Mucosa of descending colon (tissue), 3 donors: ENCODE data around the gene CGB3. TPM values are rescaled to one million over a fixed set of nuclear protein-coding genes. Genes with fewer than 3 reads are reported as not detected.
A peak's percentile ranks its signal among the peaks of the same experiment; 100 is the strongest.

ENCODE experiments used
- ATAC-seq: fragments of 200-7000 bp; cut with Tn5 transposase; one replicate; pipeline ENCODE4 v1.9.1; 2020; ENCODE audit warnings: mild to moderate bottlenecking, moderate library complexity
- DNase-seq, 3 donors: peaks; one replicate each; pipeline ENCODE4 v3.0.0-alpha.2; 2020
- H3K36me3 ChIP-seq: fragments of 200-600 bp; one replicate; pipeline ENCODE4 v1.8.0; 2021; ENCODE audit warnings: low read depth, mild to moderate bottlenecking
- H3K4me1 ChIP-seq: fragments of 200-600 bp; one replicate; pipeline ENCODE4 v1.8.0; 2021; ENCODE audit warnings: low read depth, mild to moderate bottlenecking
- H3K4me3 ChIP-seq: fragments of 200-600 bp; one replicate; pipeline ENCODE4 v1.8.0; 2021; ENCODE audit warnings: mild to moderate bottlenecking
- H3K9me3 ChIP-seq: fragments of 200-600 bp; one replicate; pipeline ENCODE4 v1.8.0; 2021; ENCODE audit warnings: mild to moderate bottlenecking
- intact Hi-C, 2 donors: fragments of 100-400 bp; cut with DNase I in 1 of 2; cut with micrococcal nuclease in 1 of 2; formaldehyde crosslinking; loops; one replicate each; pipeline versions ENCODE4 v1.11.0 to v1.11.1; 2022; cut with DNase I, micrococcal nuclease
- total RNA-seq, 3 donors: library from RNA; stranded (reverse); fragmentation: NEBNext Ultra II Directional in 2 of 3; extraction: Animal tissue kit (Norgen Biotek cat#: 25700) in 2 of 3; gene quantifications; one replicate each; pipeline versions ENCODE4 v1.2.1 to v1.2.4, GENCODE V29; 2021 to 2023
- TF ChIP-seq, protein P1 (sequence below): fragments of 200-600 bp; IDR thresholded peaks from one replicate; pipeline ENCODE4 v1.8.0; 2022; ENCODE audit warnings: antibody characterized with exemption, mild to moderate bottlenecking
- donor health status: DM: no; HTN: no; CAD: no; lungs with moderate emphysema.
- donor health status: DM: no; HTN: no; CAD: no.
- donor health status: DM: no; HTN: yes; CAD: no.

The CGB3 gene
- total RNA-seq, 3 donors from 2014 or later: not detected

DNA sequence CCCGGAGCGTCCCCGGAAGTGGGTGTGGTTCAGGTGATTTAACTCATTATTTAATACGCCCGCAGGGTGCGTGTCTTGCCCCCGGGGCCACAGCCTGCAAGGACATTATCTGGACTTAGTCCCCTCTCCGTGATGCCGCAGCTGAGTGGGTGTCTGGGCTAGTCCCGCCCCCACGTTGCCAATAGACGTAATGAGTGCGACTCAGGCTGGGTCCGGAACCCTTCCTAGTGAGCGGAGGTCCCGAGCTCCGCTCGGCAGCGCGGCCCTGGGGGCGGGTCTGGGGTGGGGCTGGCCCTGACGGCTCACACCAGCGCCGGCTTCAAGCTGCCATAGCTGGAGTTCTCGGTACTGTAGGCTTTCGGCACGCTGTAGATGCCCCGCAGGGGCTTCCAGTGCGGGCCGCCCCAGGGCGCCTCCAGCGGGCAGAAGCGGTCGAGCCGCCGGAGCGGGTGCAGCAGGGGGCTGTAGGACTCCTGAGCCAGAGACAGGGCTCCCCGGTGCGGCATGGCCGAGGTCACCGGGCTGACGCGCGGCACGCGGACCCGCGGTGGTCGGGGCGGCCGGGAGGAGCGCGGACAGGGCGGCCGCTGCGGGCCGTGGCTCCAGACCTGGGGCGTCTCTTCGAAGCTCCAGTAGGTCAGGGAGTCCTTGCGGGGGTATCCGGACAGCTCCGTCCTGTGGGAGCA lies 6.3 kb downstream of the CGB3 start:
- Histone ChIP-seq H3K4me3 (no peak overlapping the region), H3K9me3 (no peaks in the 10 kb centered on the region), H3K36me3 (no peaks in the 10 kb centered on the region), H3K4me1 (peaks cover 12% of the 10 kb centered on the region)
- intact Hi-C loops: no loop called here
- peak; percentile 72 for ATAC-seq
- DNase-seq: peak; percentile 49 to 70 (median 69)
- TF ChIP-seq, protein P1, sequence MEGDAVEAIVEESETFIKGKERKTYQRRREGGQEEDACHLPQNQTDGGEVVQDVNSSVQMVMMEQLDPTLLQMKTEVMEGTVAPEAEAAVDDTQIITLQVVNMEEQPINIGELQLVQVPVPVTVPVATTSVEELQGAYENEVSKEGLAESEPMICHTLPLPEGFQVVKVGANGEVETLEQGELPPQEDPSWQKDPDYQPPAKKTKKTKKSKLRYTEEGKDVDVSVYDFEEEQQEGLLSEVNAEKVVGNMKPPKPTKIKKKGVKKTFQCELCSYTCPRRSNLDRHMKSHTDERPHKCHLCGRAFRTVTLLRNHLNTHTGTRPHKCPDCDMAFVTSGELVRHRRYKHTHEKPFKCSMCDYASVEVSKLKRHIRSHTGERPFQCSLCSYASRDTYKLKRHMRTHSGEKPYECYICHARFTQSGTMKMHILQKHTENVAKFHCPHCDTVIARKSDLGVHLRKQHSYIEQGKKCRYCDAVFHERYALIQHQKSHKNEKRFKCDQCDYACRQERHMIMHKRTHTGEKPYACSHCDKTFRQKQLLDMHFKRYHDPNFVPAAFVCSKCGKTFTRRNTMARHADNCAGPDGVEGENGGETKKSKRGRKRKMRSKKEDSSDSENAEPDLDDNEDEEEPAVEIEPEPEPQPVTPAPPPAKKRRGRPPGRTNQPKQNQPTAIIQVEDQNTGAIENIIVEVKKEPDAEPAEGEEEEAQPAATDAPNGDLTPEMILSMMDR: peak; percentile 33

DNA sequence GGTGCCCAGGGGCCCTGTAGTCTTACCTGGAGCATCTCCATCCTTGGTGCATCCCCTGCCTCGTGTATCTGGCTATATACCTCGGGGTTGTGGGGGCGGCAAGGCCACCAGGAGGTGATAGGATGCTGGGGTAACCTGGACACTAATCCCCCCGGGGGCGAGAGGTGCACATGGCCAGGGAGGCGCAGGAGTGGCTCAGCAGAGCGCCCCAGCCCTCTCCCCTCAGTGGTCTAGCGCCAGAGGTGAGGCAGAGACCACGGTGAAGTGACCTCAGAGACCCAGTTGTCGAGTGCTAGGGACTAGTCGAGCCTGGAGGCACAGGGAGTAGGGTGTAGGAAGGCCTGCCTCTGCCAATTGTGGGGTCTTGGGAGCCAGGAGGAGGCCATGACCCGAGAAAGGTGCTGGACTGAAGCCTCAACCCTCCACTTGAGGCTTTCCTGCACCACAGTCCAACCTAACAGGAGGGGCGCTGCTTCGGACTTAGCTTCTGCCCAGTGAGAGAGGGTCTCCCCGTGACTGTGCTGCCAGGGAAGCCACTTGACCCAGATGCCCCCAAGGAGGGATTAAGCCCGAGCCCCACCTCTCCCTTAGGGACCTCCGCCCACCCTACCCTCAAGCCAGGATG lies 7.0 kb downstream of the CGB3 start, which contains the start of gene LHB:
LHB (minus strand) TSS at position 51 of the 625 bp plus-strand sequence; CDS start at position 41, 10 bp downstream.
- H3K9me3 ChIP-seq: no peaks in the 10 kb centered on the region
- TF ChIP-seq, protein P1: no peak
- ATAC-seq: no peak
- DNase-seq: no peak
- intact Hi-C loops: no loop called here
- no peaks in the 10 kb centered on the region for H3K36me3 ChIP-seq
- no peak within 1 kb of the TSS for H3K4me3 ChIP-seq
- H3K4me1 ChIP-seq: peaks cover 12% of the 10 kb centered on the region

DNA sequence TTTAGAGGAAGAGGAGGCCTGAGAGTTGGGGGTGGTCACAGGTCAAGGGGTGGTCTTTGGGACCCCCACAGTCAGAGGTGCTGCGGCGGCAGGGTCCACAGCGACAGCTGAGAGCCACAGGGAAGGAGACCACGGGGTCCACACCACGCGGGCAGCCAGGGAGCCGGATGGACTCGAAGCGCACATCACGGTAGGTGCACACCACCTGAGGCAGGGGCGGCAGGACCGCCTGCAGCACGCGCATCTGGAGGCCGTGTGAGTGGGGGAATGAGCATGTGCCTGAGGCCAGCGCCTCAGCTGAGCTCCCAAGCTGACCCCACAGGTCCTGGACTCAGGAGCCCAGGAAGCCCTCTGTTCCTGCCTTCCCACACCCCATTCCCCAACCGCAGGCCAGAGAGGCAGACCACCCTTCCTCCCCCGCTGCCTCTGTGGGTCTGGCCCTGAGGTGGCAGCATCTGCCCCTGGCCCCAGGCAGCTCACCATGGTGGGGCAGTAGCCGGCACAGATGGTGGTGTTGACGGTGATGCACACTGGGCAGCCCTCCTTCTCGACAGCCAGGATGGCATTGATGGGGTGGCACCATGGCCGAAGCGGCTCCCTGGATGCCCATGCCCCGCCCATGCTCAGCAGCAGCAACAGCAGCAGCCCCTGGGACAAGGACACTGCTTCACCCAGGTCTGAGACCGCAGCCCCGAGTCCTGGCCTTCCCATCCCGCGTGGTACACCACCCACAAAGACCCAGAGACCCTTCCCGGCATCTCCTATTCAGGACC lies 7.9 kb downstream of the CGB3 start:
- no peak for ATAC-seq
- H3K36me3 ChIP-seq: no peaks in the 10 kb centered on the region
- DNase-seq: no peak
- intact Hi-C loops: no loop called here
- TF ChIP-seq, protein P1: no peak
- no peaks in the 10 kb centered on the region for H3K9me3 ChIP-seq
- H3K4me3 ChIP-seq: no peak overlapping the region
- H3K4me1 ChIP-seq: peaks cover 12% of the 10 kb centered on the region

DNA sequence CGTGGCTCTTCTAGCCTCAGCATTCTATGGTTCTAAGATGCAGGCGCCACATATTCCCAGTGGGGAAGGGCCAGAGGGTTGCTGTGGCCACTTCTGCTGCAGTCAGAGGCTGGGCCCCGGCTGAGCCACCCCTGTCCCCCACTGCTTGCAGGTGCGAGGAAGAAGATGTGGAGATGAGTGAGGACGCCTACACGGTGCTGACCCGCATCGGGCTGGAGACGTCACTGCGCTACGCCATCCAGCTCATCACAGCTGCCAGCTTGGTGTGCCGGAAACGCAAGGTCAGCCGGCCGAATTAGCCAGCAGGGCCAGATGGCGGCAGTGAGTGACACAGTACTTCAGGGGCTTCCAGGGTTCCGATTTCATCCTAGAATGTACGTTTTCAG lies 9.3 kb downstream of the CGB3 start:
- H3K36me3 ChIP-seq: no peaks in the 10 kb centered on the region
- TF ChIP-seq, protein P1: no peak
- intact Hi-C loops: no loop called here
- DNase-seq: no peak
- H3K9me3 ChIP-seq: no peaks in the 10 kb centered on the region
- ATAC-seq: no peak
- no peak overlapping the region for H3K4me3 ChIP-seq
- peaks cover 12% of the 10 kb centered on the region for H3K4me1 ChIP-seq

DNA sequence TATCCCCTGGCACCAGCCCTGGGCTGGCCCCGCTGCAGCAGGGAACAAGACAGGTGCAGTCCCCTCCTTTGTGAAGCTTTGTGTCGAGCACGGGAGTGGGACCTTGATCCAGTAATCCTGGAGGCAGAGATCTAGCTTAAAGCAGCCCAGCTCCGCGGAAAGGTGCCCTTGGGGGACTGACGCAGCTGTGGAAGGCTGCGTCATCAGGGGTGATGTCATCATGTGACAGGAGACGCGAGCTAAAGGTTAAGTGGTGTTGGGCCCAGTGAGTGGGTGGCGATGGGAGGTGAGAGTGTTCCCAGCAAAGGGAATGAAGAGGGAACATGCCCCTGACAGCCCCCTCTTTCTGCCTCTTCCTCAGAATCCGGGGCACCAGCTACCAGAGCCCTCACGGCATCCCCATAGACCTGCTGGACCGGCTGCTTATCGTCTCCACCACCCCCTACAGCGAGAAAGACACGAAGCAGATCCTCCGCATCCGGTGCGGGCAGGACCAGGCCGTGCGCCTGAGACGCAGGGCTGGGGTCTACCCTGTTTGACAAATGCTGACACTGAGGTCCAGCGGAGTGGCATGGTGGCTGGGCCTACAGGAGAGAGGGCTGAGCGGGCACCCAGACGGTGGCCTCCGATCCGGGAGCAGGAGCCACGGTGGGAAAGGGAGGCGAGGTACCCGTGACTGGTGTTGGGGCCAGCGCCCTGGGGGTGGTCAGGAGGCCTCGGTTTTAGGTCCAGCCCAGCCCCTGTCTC lies 9.8 kb downstream of the CGB3 start:
- Histone ChIP-seq H3K4me3 (no peak overlapping the region), H3K4me1 (peaks cover 12% of the 10 kb centered on the region), H3K9me3 (no peaks in the 10 kb centered on the region), H3K36me3 (no peaks in the 10 kb centered on the region)
- DNase-seq (no peak), ATAC-seq (no peak)
- intact Hi-C loops: no loop called here
- TF ChIP-seq, protein P1: no peak
